COLO668 (cell line): ENCODE data around the gene CSRP3.

Experiments
- DNase-seq: peaks from one replicate; lab custom pipeline; 2025; ENCODE audit not compliant: unreplicated experiment; lab: John Stamatoyannopoulos, UW

The CSRP3 gene

GRCh38 chr11:19134004-19134403 lies 67.8 kb downstream of the CSRP3 start:
- DNase-seq = no peak
